Activated CD4-positive, alpha-beta T cell treated with anti-CD3 and anti-CD28 coated beads, Interleukin-2, amount 50 U/mL, for 1 hour (primary cell): ENCODE measurements around the gene APOB.
"Not testable (repeated sequence)": the region's sequence is repeated elsewhere in the genome, so short reads cannot be mapped to it uniquely, and the experiment has no call there.

Source experiments
- DNase-seq: peaks from one replicate; pipeline ENCODE4 v3.0.0-alpha.2; 2020

The APOB gene

DNA sequence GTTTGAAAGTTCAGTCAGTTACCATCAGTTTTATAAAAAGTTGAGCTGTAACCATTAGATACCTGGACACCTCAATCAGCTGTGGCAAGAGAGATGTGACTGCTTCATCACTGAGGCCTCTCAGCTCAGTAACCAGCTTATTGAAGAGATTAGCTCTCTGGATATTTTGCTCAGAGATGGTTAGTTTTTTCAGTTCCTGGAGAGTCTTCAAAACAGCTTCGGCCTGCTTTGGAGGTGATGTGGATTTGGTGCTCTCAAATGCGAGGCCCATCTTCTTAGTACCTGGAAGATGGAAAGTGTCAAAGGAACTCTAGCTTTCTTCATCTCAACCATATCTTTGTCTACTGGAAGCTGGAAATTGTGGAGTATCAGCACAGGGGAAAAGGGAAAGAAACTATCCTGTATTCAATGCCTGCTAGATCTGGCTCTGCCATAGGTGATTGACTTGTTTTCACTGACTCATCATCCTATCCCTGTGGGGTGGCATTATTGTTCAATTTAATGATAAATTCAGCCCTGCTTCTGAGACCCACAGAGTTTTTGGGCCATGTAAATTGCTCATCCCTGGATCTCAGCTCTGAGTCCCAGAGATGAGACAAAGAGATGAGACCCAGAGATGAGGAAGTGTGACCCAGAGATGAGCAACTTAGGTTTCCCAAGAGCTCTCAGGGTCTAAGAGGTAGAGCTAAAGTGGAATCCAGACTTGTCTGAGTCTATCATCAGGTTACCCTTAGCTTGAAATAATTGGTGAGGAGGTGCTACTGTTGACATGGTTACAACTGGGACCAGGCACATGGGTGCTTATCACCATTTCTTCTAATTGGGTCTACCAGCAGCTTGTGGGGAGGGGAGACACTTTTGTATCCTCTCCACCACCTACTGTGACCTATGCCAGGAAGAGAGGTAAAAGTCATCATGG, 10.4 kb downstream of the APOB start:
- DNase-seq: no peak

DNA sequence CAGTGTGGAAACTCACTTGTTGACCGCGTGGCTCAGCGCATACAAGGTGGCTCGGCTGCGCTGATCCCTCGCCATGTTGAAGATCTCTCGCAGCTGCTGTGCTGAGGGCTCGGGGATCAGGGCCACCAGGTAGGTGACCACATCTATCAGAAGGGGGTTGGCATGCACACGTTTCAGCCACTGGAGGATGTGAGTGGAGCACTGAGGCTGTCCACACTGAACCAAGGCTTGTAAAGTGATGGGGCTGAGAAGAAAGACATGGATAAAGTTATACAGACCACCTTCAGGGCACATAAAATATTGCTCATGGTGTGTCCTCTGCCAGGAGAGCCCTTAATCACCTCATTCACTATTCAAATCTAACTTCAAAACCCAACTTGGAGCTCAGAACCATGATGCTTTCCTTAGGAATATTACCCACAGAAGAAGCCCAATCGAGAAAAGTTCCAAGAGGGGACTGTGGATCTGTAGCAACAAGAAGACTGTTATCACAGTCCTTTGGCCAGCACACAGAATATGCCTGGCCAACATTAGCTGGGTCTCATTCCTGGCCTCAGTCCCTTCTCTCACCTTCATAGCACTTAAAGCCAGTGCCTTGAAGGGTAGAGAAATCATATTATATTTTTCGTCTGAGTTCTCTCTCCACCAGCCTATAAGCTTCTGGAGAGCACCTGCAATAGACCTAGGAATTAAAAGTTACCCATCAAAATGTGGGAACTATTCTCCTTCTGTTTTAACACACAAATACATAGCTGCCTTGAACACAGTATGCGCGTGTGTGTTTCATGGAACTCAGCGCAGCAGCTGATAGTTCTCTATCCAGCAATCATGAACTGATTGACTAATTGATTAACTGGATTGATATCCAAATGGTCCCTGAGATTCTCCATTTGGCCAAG, 11.3 kb downstream of the APOB start:
- no peak for DNase-seq

DNA sequence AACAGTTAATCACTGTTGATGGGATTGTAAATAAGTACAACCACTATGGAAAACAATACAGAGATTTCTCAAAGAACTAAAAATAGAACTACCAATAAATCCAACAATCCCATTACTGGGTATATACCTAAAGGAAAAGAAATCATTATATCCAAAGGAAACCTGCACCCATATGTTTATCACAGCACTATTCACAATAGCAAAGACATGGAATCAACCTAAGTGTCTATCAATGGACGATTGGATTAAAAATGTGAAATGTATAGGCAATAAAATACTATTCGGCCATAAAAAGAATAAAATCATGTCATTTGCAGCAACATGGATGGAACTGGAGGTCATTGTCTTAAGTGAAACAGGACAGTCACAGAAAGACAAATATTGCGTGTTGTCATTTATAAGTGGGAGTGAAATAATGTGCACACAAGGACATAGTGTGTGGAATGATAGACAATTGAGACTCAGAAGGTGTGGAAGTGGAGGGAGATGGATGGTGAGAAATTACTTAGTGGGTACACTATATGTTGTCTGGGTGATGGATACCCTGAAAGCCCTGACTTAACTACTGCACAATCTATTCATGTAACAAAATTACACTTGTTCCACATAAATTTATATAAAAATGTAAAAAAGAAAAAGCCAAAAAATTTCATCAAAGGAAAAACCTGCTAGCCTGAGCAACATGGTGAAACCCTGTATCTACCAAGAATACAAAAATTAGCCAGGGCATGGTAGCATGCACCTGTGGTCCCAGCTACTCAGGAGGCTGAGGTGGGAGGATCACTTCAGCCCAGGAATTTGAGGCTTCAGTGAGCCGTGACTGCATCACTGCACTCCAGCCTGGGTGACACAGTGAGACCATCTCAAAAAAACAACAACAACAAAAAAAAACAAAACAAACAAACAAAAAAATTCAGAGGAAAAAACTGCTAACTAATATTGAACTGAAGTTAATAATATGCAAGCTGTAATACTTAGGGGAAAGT, 12.6 kb downstream of the APOB start:
- no peak for DNase-seq

DNA sequence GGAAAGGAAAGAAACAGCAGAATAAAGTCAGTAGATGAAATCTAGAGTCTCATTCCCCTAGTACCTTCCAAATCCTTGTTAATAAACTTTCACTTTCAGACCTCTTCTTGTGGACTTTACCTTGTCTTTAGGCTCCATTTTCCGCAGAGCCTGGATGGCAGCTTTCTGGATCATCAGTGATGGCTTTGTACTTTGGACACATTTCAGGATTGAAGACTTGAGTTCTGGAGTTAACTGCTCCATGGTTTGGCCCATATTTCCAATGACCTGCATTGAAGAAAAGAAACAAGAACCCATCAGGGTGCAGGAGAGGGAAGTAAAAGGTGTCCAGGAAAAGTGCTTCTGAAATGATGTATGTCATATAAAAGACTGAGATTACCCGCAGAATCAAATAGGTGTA, 14.4 kb downstream of the APOB start:
- no peak for DNase-seq

DNA sequence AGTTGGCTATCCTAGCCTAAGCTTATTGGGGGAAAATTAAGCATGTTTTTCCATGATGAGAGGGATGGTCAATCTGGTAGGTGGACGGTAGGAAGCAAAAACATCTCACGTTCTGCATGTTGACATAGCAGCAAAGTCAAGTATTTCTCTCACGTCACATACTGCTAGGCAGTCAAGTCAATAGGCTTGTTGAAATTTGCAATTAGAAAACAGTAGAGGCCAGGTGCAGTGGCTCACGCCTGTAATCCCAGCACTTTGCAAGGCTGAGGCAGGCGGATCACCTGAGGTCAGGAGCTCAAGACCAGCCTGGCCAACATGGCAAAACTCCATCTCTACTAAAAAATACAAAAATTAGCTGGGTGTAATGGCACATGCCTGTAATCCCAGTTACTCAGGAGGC, 14.9 kb downstream of the APOB start:
- not testable (repeated sequence) for DNase-seq

DNA sequence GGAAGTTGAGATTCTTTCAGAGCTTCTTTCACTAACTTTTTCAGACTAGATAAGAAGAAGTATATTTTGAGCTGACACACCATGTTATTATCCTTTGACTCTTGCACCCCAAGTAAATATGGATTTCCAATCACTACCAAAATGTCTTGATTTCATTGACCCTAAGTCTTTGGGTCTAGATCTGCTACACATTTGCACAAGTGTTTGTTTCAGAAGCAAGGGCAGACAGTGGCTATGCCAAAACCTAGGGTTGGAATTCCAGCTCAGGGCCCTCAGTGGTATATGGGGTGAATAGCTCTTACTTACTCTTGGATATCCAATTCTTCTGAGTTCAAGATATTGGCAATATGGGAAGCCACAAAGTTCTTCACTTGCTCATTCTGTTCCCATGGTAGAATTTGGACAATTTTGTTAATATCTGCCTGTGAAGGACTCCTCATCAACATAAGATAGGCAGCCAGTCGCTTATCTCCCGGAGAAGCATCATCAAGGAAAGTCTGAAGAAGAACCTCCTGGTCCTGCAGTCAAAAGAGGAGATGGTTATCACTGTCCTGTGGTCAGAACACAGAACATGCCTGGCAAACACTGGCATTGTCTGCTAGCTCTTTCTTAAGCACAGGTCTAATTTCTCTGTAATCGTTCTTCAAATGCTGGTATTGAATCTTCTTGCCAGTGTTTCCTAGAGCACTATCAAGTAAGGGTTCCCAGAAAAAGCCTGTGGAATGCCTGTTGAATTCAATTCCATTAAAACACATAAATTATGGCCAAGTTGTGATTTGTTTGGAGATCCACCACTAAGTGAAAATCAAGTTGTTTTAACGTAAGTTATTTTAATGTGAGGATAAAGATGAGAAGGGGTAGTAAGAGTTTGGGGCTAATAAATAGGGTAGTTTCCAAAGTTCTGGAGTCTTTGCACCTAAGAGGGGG, 15.6 kb downstream of the APOB start:
- DNase-seq: no peak

DNA sequence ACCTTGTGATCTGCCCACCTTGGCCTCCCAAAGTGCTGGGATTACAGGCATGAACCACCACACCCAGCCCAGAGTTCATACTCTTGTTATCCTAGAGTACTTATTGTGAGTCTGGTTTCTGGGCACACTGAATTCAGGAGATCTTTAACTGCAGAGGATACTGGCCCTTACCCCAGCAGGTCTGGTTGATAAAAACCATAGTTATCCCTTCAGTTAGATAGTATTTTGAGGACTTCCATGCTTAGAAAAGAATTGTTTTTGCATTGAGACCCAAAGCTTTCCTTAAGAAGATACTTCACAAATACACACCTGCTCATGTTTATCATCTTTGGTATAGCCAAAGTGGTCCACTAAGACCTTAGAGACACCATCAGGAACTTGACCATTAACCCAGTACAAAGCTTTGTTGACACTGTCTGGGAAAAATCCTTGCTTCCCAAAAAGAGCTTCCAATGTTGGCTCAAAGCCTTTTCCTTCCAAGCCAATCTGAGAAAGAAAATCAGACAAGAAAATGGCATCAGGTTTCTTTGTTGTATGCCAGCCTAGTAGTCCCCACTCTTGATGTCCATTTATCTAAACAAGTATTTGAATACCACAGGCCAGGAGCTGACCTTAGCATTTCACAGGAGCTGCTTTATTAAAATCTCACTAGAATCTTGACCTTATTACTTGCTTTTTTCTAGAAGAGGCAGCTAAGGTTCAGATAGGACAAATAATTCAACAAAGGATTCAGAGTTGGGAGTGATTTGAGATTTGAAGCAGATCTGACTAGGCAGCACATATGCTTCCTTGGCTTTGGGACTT, 17.2 kb downstream of the APOB start:
- no peak for DNase-seq

DNA sequence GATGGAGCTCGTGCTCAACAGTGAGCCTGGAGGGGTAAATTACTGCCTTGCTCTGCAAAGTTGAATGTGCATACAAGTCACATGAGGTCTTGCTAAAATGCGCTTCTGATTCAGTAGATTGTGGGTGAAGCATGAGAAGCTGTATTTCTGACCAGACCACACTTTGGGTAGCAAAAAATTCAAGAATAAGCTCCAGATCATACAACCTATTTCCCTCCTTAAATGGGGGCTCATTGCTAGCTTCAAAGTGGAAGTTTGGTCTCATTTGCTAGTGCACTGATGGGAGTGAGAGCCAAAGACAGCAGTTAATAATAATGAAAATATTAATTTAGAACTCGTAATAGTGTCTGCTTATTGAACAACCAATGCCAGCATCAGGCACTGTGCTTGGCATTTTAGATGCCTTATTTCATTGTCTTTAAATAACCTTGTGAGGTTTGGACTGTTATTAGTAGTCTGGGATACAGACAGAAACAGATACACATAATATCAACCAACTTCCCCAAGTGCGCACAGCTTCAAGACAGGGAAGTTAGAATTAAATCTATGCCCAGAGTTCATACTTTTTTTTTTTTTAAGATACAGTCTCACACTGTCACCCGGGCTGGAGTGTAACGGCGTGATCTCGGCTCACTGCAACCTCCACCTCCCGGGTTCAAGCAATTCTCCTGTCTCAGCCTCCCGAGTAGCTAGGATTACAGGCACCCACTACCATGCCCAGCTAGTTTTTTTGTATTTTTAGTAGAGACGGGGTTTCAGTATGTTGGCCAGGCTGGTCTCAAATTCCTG, 18.0 kb downstream of the APOB start:
- DNase-seq: no peak

DNA sequence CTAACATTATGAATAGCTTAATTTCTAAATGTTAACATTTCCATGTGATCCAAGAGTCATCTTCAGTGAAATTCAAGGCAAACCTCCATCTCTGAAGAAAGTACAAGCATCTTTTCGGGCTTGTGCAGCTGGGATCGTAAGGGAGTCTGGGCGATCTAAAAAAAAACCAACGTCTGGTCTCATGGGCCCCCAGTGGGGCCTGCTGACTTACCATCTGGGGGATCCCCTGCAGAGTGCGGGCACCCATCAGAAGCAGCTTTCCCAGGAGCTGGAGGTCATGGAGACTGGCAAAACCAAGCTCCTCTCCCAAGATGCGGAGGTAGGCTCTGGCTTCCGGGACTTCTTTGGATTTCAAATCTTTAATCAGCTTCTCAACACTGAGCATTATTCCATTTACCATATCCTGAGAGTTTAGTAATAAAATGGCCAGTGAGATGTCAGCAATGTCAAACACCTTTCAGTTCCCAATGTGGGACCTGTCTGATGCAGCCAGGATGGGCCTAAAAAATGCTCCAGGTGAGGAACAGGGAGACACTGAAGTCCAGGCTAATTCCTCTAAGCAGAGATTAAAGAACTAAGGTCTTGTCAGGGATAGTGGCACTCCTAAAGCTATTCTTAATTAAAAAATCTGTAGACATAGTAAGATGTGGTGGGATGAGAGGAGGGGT, 19.0 kb downstream of the APOB start:
- no peak for DNase-seq

DNA sequence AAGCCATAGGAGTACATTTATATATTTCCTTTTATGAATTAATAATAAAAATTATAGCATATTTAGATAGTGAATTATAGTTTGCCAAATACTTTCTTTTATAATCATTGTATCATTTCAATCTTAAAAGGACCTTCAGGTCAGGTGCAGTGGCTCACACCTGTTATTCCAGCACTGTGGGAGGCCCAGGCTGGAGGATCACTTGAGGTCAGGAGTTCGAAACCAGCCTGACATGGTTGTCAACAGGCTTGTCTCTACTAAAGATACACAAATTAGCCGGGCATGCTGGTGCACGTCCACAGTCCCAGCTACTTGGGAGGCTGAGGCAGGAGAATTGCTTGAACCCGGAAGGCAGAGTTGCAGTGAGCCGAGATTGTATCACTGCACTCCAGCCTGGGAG, 19.7 kb downstream of the APOB start:
- DNase-seq: no peak

DNA sequence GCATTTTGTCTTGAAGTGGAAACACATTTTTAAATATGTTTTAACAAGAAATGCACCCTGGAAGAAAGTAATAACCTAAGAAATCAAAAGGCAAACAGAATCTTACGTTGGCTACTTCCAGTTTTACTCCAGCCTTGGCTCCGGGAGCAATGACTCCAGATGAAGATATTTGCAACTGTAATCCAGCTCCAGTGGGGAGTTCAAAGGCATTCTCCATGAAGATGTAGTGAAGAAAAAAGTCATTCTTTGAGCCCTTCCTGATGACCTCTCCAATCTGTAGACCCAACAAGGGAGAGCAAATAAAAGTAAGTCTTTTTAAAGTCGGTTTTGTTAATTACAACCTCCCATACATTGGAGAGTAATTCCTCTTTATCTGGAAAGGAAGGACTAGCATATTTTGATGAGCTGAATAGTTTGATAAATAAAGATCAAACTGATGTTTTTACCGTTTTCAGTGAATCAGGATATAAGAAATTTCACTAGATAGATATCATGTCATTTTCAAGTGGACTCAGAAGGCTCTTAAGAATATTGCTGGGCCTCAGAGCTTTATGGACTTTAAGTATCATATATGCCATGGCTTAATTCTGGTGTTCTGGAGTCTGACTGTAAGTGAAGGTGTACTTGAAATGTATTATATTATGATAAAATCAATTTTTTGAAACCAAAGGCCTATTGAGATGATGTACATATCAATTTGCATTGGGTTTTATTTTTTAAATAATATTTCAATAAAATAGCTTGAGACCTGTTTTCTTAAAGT, 20.3 kb downstream of the APOB start:
- DNase-seq: no peak

DNA sequence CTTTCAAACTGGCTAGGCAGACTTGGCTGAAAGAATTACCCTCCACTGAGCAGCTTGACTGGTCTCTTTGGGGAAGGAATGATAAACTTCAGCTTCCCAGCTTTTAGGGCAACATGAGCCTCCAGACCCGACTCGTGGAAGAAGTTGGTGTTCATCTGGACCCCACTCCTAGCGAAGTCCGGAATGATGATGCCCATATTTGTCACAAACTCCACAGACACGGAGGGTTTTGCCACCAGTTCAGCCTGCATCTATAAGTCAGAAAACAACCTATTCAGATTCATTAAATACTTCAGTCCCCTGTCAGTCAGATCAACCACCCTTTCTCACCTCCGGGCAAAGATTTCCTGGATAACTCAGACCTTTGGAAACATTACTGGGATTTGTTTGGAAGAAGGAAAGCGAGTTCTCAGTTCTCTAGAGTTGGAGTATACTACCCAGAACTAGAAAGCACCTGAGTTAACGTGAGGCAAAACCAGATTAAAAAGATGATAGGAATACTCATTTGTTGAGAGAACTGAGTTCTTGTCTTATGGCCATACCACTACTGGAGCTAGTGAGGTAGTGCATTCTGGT, 21.0 kb downstream of the APOB start:
- DNase-seq: no peak

DNA sequence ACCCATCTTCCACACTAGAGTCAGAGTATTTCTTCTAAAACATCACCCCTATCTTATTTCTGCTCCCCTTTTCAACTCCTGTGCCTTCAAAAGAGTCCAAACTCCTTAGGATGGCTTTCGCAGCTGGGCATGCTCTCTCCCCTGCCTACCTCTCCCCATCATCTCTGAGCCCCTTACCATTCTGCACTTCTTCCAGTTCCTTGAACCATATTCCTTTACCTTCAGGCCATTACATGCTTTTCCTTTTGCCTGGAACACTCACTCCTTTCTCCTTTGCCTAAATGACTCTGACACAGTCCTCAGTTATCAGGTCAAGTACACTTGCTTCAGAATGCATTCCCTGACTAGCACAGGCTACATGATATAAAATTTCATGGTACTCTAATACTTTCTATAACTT, 22.4 kb downstream of the APOB start:
- DNase-seq: no peak

DNA sequence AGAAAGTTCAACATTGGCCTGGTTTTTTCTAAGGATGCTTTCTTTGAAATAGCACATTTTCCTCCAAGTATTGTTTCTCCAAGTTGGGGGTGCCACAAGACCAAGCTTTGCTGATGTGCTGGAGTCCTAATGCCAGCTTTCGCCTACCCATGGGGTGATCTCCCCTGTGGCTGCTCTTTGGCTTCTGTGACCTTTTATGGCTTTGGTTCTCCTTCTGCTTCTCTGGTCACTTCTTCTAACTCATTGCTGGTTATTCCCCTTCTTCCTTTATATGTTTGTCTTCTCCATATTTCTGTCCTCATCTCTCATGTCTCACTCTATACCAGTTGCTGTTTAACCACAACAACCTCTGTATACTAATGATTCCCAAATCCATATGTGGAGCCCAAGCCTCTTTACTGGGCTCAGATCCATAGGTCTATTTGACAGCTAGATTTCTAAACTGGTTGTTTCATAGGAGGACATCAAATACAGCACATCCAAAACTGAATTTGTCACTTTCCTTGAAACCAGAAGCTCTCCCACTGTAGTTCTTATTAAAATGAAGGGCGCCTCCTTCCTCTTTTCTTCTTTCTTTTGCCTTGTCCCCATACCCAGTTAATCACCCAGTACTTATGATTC, 23.1 kb downstream of the APOB start:
- no peak for DNase-seq

DNA sequence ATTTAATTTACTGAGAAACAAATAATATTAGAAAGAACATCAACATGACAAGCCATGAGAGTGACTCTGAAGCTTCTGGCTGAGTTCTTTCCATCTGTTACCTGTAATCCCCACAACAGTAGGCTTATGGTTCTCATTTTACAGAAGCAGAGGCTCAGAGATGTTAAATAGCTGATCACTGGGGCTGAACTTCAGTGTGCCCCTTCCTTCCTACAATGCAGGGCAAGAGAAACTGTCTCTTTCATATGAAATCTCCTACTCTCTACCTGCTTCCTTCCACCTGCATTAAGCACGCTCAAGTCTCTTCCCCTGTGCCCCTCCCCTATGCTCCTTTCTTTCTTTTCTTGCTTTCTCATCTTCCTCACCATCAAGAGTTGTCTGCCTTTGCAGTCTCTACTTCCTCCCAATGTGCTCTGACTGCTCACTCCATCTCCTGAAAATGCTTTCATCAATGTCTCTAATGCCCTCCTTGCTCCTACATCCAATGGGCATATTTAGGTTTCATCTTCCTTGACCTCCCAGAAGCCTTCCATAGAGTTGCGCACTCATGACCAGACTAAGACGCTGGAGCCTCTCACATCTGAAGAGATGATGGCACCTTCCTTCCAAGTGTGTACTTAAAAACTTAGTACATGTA, 23.7 kb downstream of the APOB start:
- DNase-seq: no peak

DNA sequence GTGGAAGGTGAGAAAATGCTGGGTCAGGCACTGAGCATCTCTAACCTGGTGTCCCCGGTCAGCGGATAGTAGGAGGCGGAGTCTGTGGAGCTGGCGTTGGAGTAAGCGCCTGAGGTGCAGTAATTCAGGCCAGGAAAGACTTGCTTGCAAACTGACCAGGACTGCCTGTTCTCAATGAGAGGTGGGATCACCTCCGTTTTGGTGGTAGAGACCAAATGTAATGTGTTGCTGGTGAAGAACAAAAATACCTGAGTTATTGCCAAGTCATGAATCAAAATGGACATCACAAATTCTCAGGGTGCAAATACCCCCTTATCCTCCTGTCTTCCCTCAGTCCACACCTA, 24.2 kb downstream of the APOB start:
- no peak for DNase-seq

DNA sequence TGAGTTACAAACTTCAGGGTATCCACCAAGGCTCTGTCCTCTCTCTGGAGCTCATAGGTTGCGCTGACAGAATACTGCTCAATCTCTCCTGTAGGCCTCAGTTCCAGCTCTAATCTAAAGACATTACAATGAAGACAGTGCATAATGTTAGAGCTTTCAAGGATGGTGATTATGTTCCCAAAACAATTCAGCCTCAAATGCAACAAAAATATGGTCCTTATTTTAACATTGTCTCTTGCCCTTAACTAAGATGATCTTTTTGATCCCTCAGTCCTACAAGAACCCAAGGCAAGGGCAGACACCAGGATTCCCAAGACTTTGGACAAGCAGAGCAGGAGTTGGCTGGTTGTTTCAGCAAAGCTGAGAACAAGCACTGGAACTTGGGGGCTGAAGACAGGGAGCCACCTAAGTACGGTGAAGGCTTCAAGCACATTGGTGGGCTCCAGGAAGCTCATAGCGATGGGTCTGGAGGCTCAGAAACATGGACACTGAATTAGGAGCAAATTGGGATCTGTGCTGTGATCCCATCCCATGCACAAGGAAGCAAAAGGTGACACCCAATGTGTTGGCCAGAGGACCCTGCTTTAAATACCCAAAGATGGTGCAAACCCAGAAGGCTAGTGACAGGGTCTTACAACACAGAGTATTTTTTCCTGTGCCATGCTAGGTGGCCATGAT, 24.7 kb downstream of the APOB start:
- DNase-seq: no peak
